ENCODE measurements around the gene KCP. TPM values are rescaled to one million over a fixed set of nuclear protein-coding genes. Genes with fewer than 3 reads are reported as not detected.

The KCP gene
- total RNA-seq, 1 experiment from 2014 or later: 5.3 TPM

GRCh38 chr7:128888039-128888755 is 22.3 kb downstream of the KCP start:
- Histone ChIP-seq H3K14ac (ENCODE audit: insufficient read depth, low read length) (no peak overlapping the region; the same call in 1 of the 2 replicates), H3K4me1 (ENCODE audit: insufficient read depth, low read length) (no peaks in the 10 kb centered on the region), H2AK5ac (ENCODE audit: insufficient read length, low read length) (no peak overlapping the region), H2BK120ac (ENCODE audit: low read depth, low read length, poor library complexity, severe bottlenecking) (no peak overlapping the region), H4K8ac (replicated peaks; ENCODE audit: insufficient read length, low read depth, low read length) (no peak overlapping the region), H2BK20ac (ENCODE audit: low read depth, low read length, poor library complexity, severe bottlenecking) (no peak overlapping the region), H3T11ph (ENCODE audit: low read length) (no peak overlapping the region), H3K79me2 (ENCODE audit: insufficient read depth, low read length) (no peaks in the 10 kb centered on the region), H3K79me1 (ENCODE audit: insufficient read depth, low read depth, low read length, poor library complexity, severe bottlenecking) (no peaks in the 10 kb centered on the region), H2BK12ac (ENCODE audit: insufficient read length, low read depth, low read length) (no peak overlapping the region), H4K91ac (ENCODE audit: insufficient read length, low read depth, low read length) (no peak overlapping the region), H3K18ac (ENCODE audit: insufficient read length, low read depth, low read length) (no peak overlapping the region), H3K4me2 (ENCODE audit: insufficient read depth, insufficient read length, low read length) (no peak overlapping the region), H4K5ac (ENCODE audit: insufficient read length, low read depth, low read length) (no peak overlapping the region), H3K23ac (ENCODE audit: insufficient read length, low read depth, low read length) (no peak overlapping the region), H2BK15ac (ENCODE audit: low read depth, low read length) (no peak overlapping the region), H3K56ac (ENCODE audit: insufficient read length, low read depth, low read length) (no peak overlapping the region), H3K23me2 (ENCODE audit: insufficient read length, low read depth, low read length, poor library complexity, severe bottlenecking) (peaks cover 9% of the 10 kb centered on the region), H2BK5ac (ENCODE audit: insufficient read length, low read length) (no peak overlapping the region), H3K27ac (ENCODE audit: insufficient read length, low read depth, low read length) (no peak overlapping the region), H4K20me1 (ENCODE audit: control insufficient read depth, insufficient read depth, insufficient read length) (no peaks in the 10 kb centered on the region), H3K9me3 (ENCODE audit: control insufficient read depth, low read depth, low read length) (no peaks in the 10 kb centered on the region), H3K27me3 (ENCODE audit: insufficient read depth, low read length) (no peaks in the 10 kb centered on the region), H2AFZ (ENCODE audit: low read length) (no peak overlapping the region), H3K4ac (ENCODE audit: low read depth, low read length) (no peak overlapping the region), H3K9ac (ENCODE audit: extremely low read depth, insufficient read length, low read length) (no peak overlapping the region)
- Mint-ChIP-seq H3K4me1 (peaks cover 6 to 8% of the 10 kb centered on the region in 2 experiments; a peak in 3 of 4 replicates), H3K36me3 (ENCODE audit: insufficient read depth in 1 of 3, low read depth in 3 of 3) (peaks cover 0 to 2% (median 0%) of the 10 kb centered on the region in 3 experiments; a peak in 3 of 7 replicates), H3K4me3 (no peak overlapping the region), H3K27ac (no peak overlapping the region), H3K27me3 (ENCODE audit: low read depth) (peaks cover 10% of the 10 kb centered on the region), H3K9me3 (0 out of 5 replicates have a peak, but pooled peaks cover 0 to 4% of the 10 kb centered on the region in 2 experiments)
- DNase-seq: no peak
- no peak for TF ChIP-seq CTCF (conservative IDR thresholded peaks at IDR 0.05)
- WGBS (ENCODE audit: extremely low coverage, insufficient read length, low lambda C conversion rate): no CpG with 5 or more reads among the region's 7 CpGs
